ENCODE results near the gene CNR2.
"Not testable (repeated sequence)": the region's sequence is repeated elsewhere in the genome, so short reads cannot be mapped to it uniquely, and the experiment has no call there.

CNR2 gene

DNA sequence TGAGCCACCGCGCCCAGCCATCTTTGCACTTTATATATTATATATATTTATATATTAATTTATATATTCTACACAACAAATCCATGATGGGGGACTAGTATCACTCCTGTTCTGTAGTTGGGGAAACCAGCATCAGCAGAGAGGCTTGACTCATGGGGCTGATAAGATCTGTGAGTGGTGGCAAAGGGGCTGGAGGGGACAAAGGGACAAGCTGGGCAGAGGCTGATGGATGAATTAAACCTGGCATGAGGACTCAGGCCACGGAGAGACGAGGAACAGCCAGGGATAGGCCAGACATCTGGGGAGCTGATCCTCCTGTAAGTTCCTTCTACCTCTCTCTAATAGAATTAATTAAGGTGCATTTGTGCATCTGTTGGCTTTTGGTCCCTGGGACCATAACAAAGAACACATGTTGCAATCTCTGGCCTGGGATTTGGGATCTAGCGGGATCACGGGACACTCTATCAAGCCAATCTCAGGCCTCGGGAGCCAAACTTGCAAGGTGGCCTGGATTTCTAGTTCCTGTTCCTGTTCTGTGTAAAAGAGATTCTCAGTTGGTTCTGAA lies 7.6 kb downstream of the CNR2 start:
- H4K8ac ChIP-seq (ENCODE audit: low read depth, low read length), result no peak overlapping the region
- no peak overlapping the region for H3K27ac ChIP-seq (ENCODE audit: low read depth, low read length)
- peaks cover 14% of the 10 kb centered on the region for H3K27me3 ChIP-seq (ENCODE audit: insufficient read depth, low read length, poor library complexity)

DNA sequence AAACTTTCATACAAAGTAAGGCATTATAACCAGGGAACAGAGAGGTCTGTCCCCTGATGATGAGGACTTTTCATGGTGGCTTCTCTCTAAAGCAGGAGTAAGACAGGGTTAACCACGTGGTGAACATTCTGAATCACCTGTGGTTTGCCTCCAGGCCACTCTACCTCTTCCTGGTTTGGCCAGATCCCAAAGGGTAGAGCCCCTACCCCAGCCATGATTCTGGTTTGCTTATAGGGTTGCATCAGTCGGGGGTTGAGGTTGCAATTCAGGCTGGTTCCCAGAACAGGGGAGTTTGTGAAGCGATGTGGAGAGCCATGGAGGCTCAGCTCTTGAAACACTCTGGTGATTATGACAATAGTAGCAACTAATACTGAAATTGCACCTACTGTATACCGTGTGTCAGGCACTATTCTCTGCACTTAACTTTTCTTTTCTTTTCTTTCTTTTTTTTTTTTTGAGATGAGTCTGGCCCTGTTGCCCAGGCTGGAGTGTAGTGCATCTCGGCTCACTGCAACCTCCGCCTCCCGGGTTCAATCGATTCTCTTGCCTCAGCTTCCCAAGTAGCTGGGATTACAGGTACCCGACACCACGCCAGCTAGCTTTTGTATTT lies 8.3 kb downstream of the CNR2 start:
- no peak overlapping the region for H3K23ac ChIP-seq (ENCODE audit: low read length)
- no peak overlapping the region for H4K5ac ChIP-seq (ENCODE audit: low read length)
- no peak overlapping the region for H3K4me2 ChIP-seq (ENCODE audit: low read length)
- H3K36me3 ChIP-seq (ENCODE audit: control insufficient read depth, insufficient read depth, low read length), result no peaks in the 10 kb centered on the region
- H3K4me1 ChIP-seq (ENCODE audit: control insufficient read depth, low read depth, low read length), result peaks cover 2% of the 10 kb centered on the region
- H3K79me2 ChIP-seq (ENCODE audit: control insufficient read depth, insufficient read depth, low read length), result no peaks in the 10 kb centered on the region
- H3K4me3 ChIP-seq (ENCODE audit: low read length), result no peak overlapping the region
- H3K4ac ChIP-seq (ENCODE audit: low read depth, low read length), result no peak overlapping the region
- no peak overlapping the region for H4K8ac ChIP-seq (ENCODE audit: low read depth, low read length)
- WGBS (ENCODE audit: extremely low coverage, insufficient coverage, low lambda C conversion rate), result no CpG with 5 or more reads among the region's 10 CpGs
- no peak overlapping the region for H2BK120ac ChIP-seq (ENCODE audit: low read depth, low read length)
- no peak overlapping the region for H2BK15ac ChIP-seq (replicated peaks; ENCODE audit: low read depth)
- H3K18ac ChIP-seq (ENCODE audit: low read length), result no peak overlapping the region
- H2BK5ac ChIP-seq (ENCODE audit: low read length), result no peak overlapping the region
- no peak overlapping the region for H3K56ac ChIP-seq (ENCODE audit: low read length)
- no peaks in the 10 kb centered on the region for H3K79me1 ChIP-seq (ENCODE audit: low read length)
- no peak overlapping the region for H3K27ac ChIP-seq (ENCODE audit: low read depth, low read length)
- no peak overlapping the region for H2AK5ac ChIP-seq (ENCODE audit: low read length)
- DNase-seq, result peak; percentile 40
- H3K27me3 ChIP-seq (ENCODE audit: insufficient read depth, low read length, poor library complexity), result peaks cover 14% of the 10 kb centered on the region
- H3K9ac ChIP-seq (ENCODE audit: low read length), result no peak overlapping the region

More for the DNA sequence above, 7.6 kb downstream of the CNR2 start:
- Histone ChIP-seq H2BK120ac (ENCODE audit: low read depth, low read length) (no peak overlapping the region), H3K4me1 (ENCODE audit: control insufficient read depth, low read depth, low read length) (peaks cover 2% of the 10 kb centered on the region), H3K9ac (ENCODE audit: low read length) (no peak overlapping the region), H3K79me1 (ENCODE audit: low read length) (no peaks in the 10 kb centered on the region), H2BK5ac (ENCODE audit: low read length) (no peak overlapping the region), H3K56ac (ENCODE audit: low read length) (no peak overlapping the region), H3K23ac (ENCODE audit: low read length) (no peak overlapping the region), H3K4me2 (ENCODE audit: low read length) (no peak overlapping the region), H3K4ac (ENCODE audit: low read depth, low read length) (no peak overlapping the region), H2BK15ac (replicated peaks; ENCODE audit: low read depth) (no peak overlapping the region), H3K36me3 (ENCODE audit: control insufficient read depth, insufficient read depth, low read length) (no peaks in the 10 kb centered on the region), H3K4me3 (ENCODE audit: low read length) (no peak overlapping the region), H3K79me2 (ENCODE audit: control insufficient read depth, insufficient read depth, low read length) (no peaks in the 10 kb centered on the region), H3K18ac (ENCODE audit: low read length) (no peak overlapping the region), H4K5ac (ENCODE audit: low read length) (no peak overlapping the region), H2AK5ac (ENCODE audit: low read length) (no peak overlapping the region)
- DNase-seq, result no peak
- WGBS (ENCODE audit: extremely low coverage, insufficient coverage, low lambda C conversion rate), result no CpG with 5 or more reads among the region's 7 CpGs

DNA sequence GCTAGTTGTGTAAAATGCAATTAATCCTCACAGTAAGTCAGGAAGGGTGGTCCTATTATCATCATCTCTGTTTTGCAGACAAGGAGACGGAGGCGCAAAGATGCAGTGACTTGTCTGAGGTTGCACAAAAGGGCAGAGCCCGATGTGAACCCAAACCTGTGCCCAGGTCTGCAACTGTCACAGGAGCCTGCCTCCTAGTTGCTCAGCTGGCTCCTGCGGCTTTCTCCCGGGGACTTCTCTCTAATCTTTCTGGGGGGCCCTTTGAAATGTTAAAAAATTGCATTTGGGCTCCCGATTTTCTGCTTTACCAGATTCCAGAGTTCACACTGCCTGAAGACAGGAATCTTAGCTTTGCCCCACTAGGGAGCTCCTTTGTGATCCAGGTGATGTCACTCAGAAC lies 9.4 kb downstream of the CNR2 start:
- H3K56ac ChIP-seq (ENCODE audit: low read length), result no peak overlapping the region
- no CpG with 5 or more reads among the region's 6 CpGs for WGBS (ENCODE audit: extremely low coverage, insufficient coverage, low lambda C conversion rate)
- H3K36me3 ChIP-seq (ENCODE audit: control insufficient read depth, insufficient read depth, low read length), result no peaks in the 10 kb centered on the region
- no peak overlapping the region for H3K9ac ChIP-seq (ENCODE audit: low read length)
- peaks cover 14% of the 10 kb centered on the region for H3K27me3 ChIP-seq (ENCODE audit: insufficient read depth, low read length, poor library complexity)
- no peaks in the 10 kb centered on the region for H3K79me1 ChIP-seq (ENCODE audit: low read length)
- no peak overlapping the region for H2BK120ac ChIP-seq (ENCODE audit: low read depth, low read length)
- H3K27ac ChIP-seq (ENCODE audit: low read depth, low read length), result no peak overlapping the region
- no peak overlapping the region for H3K4ac ChIP-seq (ENCODE audit: low read depth, low read length)
- DNase-seq, result no peak
- H3K18ac ChIP-seq (ENCODE audit: low read length), result no peak overlapping the region
- no peaks in the 10 kb centered on the region for H3K79me2 ChIP-seq (ENCODE audit: control insufficient read depth, insufficient read depth, low read length)
- no peak overlapping the region for H2BK5ac ChIP-seq (ENCODE audit: low read length)
- no peak overlapping the region for H3K4me2 ChIP-seq (ENCODE audit: low read length)
- H2BK15ac ChIP-seq (replicated peaks; ENCODE audit: low read depth), result no peak overlapping the region
- no peak overlapping the region for H4K8ac ChIP-seq (ENCODE audit: low read depth, low read length)
- no peak overlapping the region for H3K23ac ChIP-seq (ENCODE audit: low read length)
- peaks cover 2% of the 10 kb centered on the region for H3K4me1 ChIP-seq (ENCODE audit: control insufficient read depth, low read depth, low read length)
- H4K5ac ChIP-seq (ENCODE audit: low read length), result no peak overlapping the region
- H2AK5ac ChIP-seq (ENCODE audit: low read length), result no peak overlapping the region
- no peak overlapping the region for H3K4me3 ChIP-seq (ENCODE audit: low read length)

DNA sequence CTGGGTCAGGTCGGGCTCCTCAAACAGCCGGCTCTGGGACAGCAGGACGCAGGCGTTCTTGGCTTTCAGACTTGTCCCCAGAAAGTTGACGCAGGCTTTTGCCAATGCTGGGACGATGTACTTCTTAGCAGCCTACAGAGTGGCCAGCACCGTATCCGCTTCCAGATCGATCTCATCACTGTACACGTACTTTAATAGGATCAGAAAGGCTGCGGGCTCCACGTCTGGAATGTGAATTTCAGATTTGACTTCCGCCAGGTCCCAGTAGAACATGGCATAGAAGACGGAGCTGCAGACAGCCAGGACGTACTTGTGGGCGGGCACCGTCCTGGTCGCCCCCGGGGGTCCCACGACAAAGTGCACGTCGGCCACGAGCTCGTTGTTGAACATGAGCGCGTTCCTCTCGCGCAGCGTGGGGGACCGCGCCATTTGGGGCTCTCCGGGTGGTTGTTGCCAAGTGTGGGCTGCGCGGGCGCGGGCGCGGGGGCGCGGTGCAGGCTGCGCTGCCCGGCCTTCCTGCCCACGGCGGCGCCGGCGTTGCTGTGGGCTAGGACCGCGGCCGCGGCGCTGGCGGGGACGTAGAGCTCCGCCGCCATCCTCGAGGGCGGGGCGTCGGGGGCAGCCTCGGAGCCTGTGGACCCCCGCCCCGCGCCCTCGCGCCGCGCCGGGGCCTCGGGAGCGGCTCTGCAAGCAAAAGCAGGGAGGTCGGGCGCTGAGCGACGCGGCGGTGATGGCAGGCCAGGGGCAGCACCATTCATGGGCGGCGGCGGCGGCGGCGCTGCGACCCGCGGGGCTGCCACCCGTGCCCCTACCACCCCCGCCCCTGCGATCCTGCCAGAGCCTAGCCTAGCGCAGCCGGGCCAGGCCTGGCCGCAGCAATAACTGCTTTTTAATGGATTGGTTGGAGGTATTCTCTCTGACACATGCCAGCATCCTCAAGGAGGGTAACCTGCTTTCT lies 10.6 kb downstream of the CNR2 start:
- Histone ChIP-seq H3K27ac (ENCODE audit: low read depth, low read length) (no peak overlapping the region), H4K5ac (ENCODE audit: low read length) (no peak overlapping the region), H3K9ac (ENCODE audit: low read length) (no peak overlapping the region), H2BK120ac (ENCODE audit: low read depth, low read length) (no peak overlapping the region), H3K4ac (ENCODE audit: low read depth, low read length) (no peak overlapping the region), H3K27me3 (ENCODE audit: insufficient read depth, low read length, poor library complexity) (peaks cover 14% of the 10 kb centered on the region), H3K4me2 (ENCODE audit: low read length) (peak overlapping the region; percentile 46), H3K4me3 (ENCODE audit: low read length) (no peak overlapping the region), H3K36me3 (ENCODE audit: control insufficient read depth, insufficient read depth, low read length) (no peaks in the 10 kb centered on the region), H3K4me1 (ENCODE audit: control insufficient read depth, low read depth, low read length) (peaks cover 2% of the 10 kb centered on the region), H3K79me1 (ENCODE audit: low read length) (no peaks in the 10 kb centered on the region), H3K79me2 (ENCODE audit: control insufficient read depth, insufficient read depth, low read length) (no peaks in the 10 kb centered on the region), H2BK15ac (replicated peaks; ENCODE audit: low read depth) (no peak overlapping the region), H2BK5ac (ENCODE audit: low read length) (no peak overlapping the region), H3K56ac (ENCODE audit: low read length) (peak overlapping the region; percentile 34), H3K23ac (ENCODE audit: low read length) (no peak overlapping the region), H2AK5ac (ENCODE audit: low read length) (no peak overlapping the region), H4K8ac (ENCODE audit: low read depth, low read length) (no peak overlapping the region), H3K18ac (ENCODE audit: low read length) (no peak overlapping the region)
- no peak for DNase-seq
- WGBS (ENCODE audit: extremely low coverage, insufficient coverage, low lambda C conversion rate), result no CpG with 5 or more reads among the region's 92 CpGs

DNA sequence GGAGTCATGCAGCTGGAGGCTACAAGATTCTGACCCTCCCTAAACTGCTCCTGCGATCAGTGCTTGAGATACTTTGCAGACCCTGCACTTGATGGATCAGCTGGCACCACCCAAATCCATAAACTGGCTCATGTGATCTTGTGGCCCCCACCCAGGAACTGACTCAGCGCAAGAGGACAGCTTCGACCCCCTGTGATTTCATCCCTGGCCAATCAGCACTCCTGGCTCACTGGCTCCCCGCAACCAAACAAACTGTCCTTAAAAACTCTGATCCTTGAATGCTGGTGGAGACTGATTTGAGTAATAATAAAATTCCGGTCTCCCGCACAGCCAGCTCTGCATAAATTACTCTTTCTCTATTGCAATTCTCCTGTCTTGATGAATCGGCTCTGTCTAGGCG lies 13.1 kb downstream of the CNR2 start:
- not testable (repeated sequence) for H3K27ac ChIP-seq (ENCODE audit: low read depth, low read length); H3K18ac ChIP-seq (ENCODE audit: low read length); DNase-seq; H3K36me3 ChIP-seq (ENCODE audit: control insufficient read depth, insufficient read depth, low read length); H3K4me2 ChIP-seq (ENCODE audit: low read length); H4K8ac ChIP-seq (ENCODE audit: low read depth, low read length); H2BK15ac ChIP-seq (replicated peaks; ENCODE audit: low read depth); H3K9ac ChIP-seq (ENCODE audit: low read length); H3K79me2 ChIP-seq (ENCODE audit: control insufficient read depth, insufficient read depth, low read length); H2BK5ac ChIP-seq (ENCODE audit: low read length); H2BK120ac ChIP-seq (ENCODE audit: low read depth, low read length); H3K4me3 ChIP-seq (ENCODE audit: low read length); H3K4ac ChIP-seq (ENCODE audit: low read depth, low read length); H4K5ac ChIP-seq (ENCODE audit: low read length); H3K23ac ChIP-seq (ENCODE audit: low read length); H3K4me1 ChIP-seq (ENCODE audit: control insufficient read depth, low read depth, low read length); H3K79me1 ChIP-seq (ENCODE audit: low read length); H2AK5ac ChIP-seq (ENCODE audit: low read length); H3K56ac ChIP-seq (ENCODE audit: low read length)
- WGBS (ENCODE audit: extremely low coverage, insufficient coverage, low lambda C conversion rate), result no CpG with 5 or more reads among the region's 8 CpGs
- peaks cover 14% of the 10 kb centered on the region for H3K27me3 ChIP-seq (ENCODE audit: insufficient read depth, low read length, poor library complexity)

Measured in mesendoderm (in vitro differentiated cells).